Measurements from ENCODE around the gene CCM2L. TPM values are rescaled to one million over a fixed set of nuclear protein-coding genes. Genes with fewer than 3 reads are reported as not detected.
A peak's percentile ranks its signal among the peaks of the same experiment; 100 is the strongest.

Gene CCM2L
- total RNA-seq, 1 experiment from 2014 or later = 0.32 TPM

DNA sequence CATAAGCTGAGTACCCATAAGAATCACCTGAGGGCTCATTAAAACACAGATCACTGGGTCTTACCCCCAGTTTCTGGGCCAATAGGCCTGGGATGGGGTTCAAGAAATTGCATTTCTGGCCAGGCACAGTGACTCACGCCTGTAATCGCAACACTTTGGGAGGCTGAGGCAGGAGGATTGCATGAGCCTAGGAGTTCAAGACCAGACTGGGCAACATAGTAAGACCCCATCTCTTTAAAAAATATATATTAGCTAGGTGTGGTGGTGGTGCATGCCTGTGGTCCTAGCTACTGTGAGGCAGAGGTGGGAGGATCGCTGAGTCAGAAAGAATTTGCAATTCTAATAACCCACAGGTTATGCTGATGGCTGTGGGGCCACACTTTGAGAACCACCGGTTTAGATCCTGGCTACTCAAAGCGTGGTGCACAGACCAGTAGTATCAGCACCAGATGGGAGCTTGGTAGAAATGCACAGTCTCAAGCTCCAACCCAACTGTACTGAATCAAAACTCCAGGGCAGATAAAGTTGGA, 2.0 kb downstream of the CCM2L start:
- Histone ChIP-seq H3K27me3 (replicated peaks; ENCODE audit: control insufficient read depth, insufficient read depth, low read length) (peaks cover 4% of the 10 kb centered on the region; the same call in 1 of the 2 replicates), H3K4me1 (no peaks in the 10 kb centered on the region), H3K36me3 (ENCODE audit: control insufficient read depth, insufficient read depth, low read length) (no peaks in the 10 kb centered on the region), H3K9me3 (no peaks in the 10 kb centered on the region), H3K4me3 (ENCODE audit: low read depth, low read length) (no peak overlapping the region)
- peaks cover 18% of the 10 kb centered on the region for H3K27me3 Mint-ChIP-seq (ENCODE audit: insufficient read depth, unreplicated experiment)
- ChIA-PET POLR2A (interaction anchor here (1.0 kb wide), 1 partner anchor 60 kb away, joined by 3 read pairs; no protein-coding TSS in a partner anchor), CTCF (interaction anchor here (0.8 to 1.1 kb wide), 3 partner anchors 18 to 60 kb away, joined by 4 to 7 read pairs (median 5); no protein-coding TSS in a partner anchor)
- TF ChIP-seq, protein P1, sequence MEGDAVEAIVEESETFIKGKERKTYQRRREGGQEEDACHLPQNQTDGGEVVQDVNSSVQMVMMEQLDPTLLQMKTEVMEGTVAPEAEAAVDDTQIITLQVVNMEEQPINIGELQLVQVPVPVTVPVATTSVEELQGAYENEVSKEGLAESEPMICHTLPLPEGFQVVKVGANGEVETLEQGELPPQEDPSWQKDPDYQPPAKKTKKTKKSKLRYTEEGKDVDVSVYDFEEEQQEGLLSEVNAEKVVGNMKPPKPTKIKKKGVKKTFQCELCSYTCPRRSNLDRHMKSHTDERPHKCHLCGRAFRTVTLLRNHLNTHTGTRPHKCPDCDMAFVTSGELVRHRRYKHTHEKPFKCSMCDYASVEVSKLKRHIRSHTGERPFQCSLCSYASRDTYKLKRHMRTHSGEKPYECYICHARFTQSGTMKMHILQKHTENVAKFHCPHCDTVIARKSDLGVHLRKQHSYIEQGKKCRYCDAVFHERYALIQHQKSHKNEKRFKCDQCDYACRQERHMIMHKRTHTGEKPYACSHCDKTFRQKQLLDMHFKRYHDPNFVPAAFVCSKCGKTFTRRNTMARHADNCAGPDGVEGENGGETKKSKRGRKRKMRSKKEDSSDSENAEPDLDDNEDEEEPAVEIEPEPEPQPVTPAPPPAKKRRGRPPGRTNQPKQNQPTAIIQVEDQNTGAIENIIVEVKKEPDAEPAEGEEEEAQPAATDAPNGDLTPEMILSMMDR (IDR thresholded peaks at IDR 0.05; ENCODE audit: insufficient read depth in 1 of 2, low read depth in 1 of 2, low read length in 1 of 2, severe bottlenecking in 1 of 2, unreplicated experiment in 1 of 2) = no peak
- H3K4me1 Mint-ChIP-seq (ENCODE audit: low read depth, unreplicated experiment) = peaks cover 7% of the 10 kb centered on the region
- no peaks in the 10 kb centered on the region for H3K36me3 Mint-ChIP-seq (ENCODE audit: insufficient read depth, unreplicated experiment)
- no TSS peak for BruUV-seq (replicated peaks)
- no peak overlapping the region for H3K4me3 Mint-ChIP-seq (ENCODE audit: unreplicated experiment)
- no peak for DNase-seq
- H3K9me3 Mint-ChIP-seq (ENCODE audit: unreplicated experiment) = no peaks in the 10 kb centered on the region
- intact Hi-C loops (cut with micrococcal nuclease; ENCODE audit: unreplicated experiment) = no loop called here
- H3K27ac Mint-ChIP-seq (ENCODE audit: unreplicated experiment) = no peak overlapping the region

DNA sequence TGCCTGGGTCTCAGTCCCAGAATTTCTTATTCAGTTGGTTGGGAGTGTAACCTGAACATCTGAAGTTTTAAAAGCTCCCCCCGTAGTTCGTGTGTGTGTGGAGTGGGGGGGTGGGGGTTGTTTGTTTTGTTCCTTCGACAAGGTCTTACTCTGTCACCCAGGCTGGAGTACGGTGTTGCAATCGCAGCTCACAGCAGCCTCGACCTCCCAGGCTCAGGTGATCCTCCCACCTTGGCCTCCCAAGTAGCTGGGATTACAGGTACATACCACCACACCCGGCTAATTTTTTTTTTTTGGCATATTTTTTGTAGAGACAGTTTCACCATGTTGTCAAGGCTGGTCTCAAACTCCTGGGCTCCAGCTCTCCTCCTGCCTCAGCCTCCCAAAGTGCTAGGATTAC, 3.1 kb downstream of the CCM2L start:
- no peaks in the 10 kb centered on the region for H3K9me3 ChIP-seq
- no peaks in the 10 kb centered on the region for H3K36me3 ChIP-seq (ENCODE audit: control insufficient read depth, insufficient read depth, low read length)
- intact Hi-C loops (cut with micrococcal nuclease; ENCODE audit: unreplicated experiment) = no loop called here
- Mint-ChIP-seq H3K27me3 (ENCODE audit: insufficient read depth, unreplicated experiment) (peaks cover 17% of the 10 kb centered on the region), H3K36me3 (ENCODE audit: insufficient read depth, unreplicated experiment) (peaks cover 2% of the 10 kb centered on the region), H3K27ac (ENCODE audit: unreplicated experiment) (no peak overlapping the region), H3K4me1 (ENCODE audit: low read depth, unreplicated experiment) (peaks cover 7% of the 10 kb centered on the region), H3K4me3 (ENCODE audit: unreplicated experiment) (no peak overlapping the region), H3K9me3 (ENCODE audit: unreplicated experiment) (no peaks in the 10 kb centered on the region)
- DNase-seq = no peak
- ChIA-PET POLR2A (interaction anchor here (0.6 kb wide), 1 partner anchor 444 kb away, joined by 3 read pairs; no protein-coding TSS in a partner anchor), CTCF (interaction anchor here (0.8 to 1.0 kb wide), 2 partner anchors 19 to 61 kb away, joined by 4 to 7 read pairs; no protein-coding TSS in a partner anchor)
- BruUV-seq (replicated peaks) = no TSS peak
- TF ChIP-seq, protein P1 (IDR thresholded peaks at IDR 0.05; ENCODE audit: insufficient read depth in 1 of 2, low read depth in 1 of 2, low read length in 1 of 2, severe bottlenecking in 1 of 2, unreplicated experiment in 1 of 2) = no peak
- no peak overlapping the region for H3K4me3 ChIP-seq (ENCODE audit: low read depth, low read length)
- peaks cover 6% of the 10 kb centered on the region; the same call in 1 of the 2 replicates for H3K4me1 ChIP-seq
- peaks cover 2% of the 10 kb centered on the region; the same call in 1 of the 2 replicates for H3K27me3 ChIP-seq (replicated peaks; ENCODE audit: control insufficient read depth, insufficient read depth, low read length)

DNA sequence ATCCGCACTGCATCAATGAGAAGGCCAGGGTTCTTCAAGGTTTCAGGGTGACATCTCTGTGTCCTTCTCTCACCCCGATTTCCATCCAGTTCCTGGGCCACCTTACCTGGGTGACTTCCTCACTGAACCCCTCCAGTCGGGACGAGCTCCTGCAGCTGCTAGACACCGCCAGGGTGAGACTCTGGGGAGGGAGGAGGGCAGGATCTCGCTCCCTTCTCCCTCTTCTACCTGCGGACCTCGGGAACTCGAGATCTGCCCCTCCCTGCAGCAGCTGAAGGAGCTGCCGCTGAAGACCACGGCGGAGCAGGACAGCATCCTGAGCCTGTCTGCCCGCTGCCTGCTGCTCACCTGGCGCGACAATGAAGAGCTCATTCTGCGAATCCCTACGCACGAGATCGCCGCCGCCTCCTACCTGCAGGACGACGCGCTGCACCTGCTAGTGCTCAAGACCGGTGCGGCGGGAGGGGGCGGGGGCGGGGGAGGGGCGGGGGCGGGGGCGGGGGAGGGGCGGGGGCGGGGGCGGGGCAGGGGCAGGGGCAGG, 7.5 kb downstream of the CCM2L start:
- H3K4me3 ChIP-seq (ENCODE audit: low read depth, low read length) = peak overlapping the region; percentile 79
- peaks cover 6% of the 10 kb centered on the region for H3K36me3 Mint-ChIP-seq (ENCODE audit: insufficient read depth, unreplicated experiment)
- peak overlapping the region; percentile 85 for H3K27ac Mint-ChIP-seq (ENCODE audit: unreplicated experiment)
- H3K4me1 ChIP-seq = peaks cover 12% of the 10 kb centered on the region
- intact Hi-C loops (cut with micrococcal nuclease; ENCODE audit: unreplicated experiment) = loop anchor here (2.0 to 5.0 kb wide), 4 partner anchors 50 to 195 kb away; partner anchors contain the start of genes PDRG1 and XKR7
- peaks cover 13% of the 10 kb centered on the region for H3K27me3 ChIP-seq (replicated peaks; ENCODE audit: control insufficient read depth, insufficient read depth, low read length)
- peaks cover 13% of the 10 kb centered on the region for H3K4me1 Mint-ChIP-seq (ENCODE audit: low read depth, unreplicated experiment)
- H3K9me3 Mint-ChIP-seq (ENCODE audit: unreplicated experiment) = no peaks in the 10 kb centered on the region
- TF ChIP-seq, protein P1 (IDR thresholded peaks at IDR 0.05; ENCODE audit: insufficient read depth in 1 of 2, low read depth in 1 of 2, low read length in 1 of 2, severe bottlenecking in 1 of 2, unreplicated experiment in 1 of 2) = peak; percentile 83 to 96
- H3K4me3 Mint-ChIP-seq (ENCODE audit: unreplicated experiment) = peak overlapping the region; percentile 93
- CTCF ChIA-PET = interaction anchor here (0.6 to 1.6 kb wide), 43 partner anchors 9 to 458 kb away, joined by 3 to 92 read pairs (median 6); partner anchors contain the start of genes HCK, PDRG1, TM9SF4 and XKR7
- H3K9me3 ChIP-seq = no peaks in the 10 kb centered on the region
- POLR2A ChIA-PET = interaction anchor here (0.5 to 1.0 kb wide), 6 partner anchors 11 to 296 kb away, joined by 3 read pairs; partner anchors contain the start of gene PDRG1
- no peaks in the 10 kb centered on the region for H3K36me3 ChIP-seq (ENCODE audit: control insufficient read depth, insufficient read depth, low read length)
- no TSS peak for BruUV-seq (replicated peaks)
- DNase-seq = peak; percentile 93 to 94
- peaks cover 39% of the 10 kb centered on the region for H3K27me3 Mint-ChIP-seq (ENCODE audit: insufficient read depth, unreplicated experiment)

Data from Caco-2 (cell line).